ENCODE data around the gene PIGU. TPM values are rescaled to one million over a fixed set of nuclear protein-coding genes. Genes with fewer than 3 reads are reported as not detected.

Gene PIGU
- polyA plus RNA-seq, 1 of the 3 experiments (the other 2 are of a cell fraction), result 40.3 TPM

DNA sequence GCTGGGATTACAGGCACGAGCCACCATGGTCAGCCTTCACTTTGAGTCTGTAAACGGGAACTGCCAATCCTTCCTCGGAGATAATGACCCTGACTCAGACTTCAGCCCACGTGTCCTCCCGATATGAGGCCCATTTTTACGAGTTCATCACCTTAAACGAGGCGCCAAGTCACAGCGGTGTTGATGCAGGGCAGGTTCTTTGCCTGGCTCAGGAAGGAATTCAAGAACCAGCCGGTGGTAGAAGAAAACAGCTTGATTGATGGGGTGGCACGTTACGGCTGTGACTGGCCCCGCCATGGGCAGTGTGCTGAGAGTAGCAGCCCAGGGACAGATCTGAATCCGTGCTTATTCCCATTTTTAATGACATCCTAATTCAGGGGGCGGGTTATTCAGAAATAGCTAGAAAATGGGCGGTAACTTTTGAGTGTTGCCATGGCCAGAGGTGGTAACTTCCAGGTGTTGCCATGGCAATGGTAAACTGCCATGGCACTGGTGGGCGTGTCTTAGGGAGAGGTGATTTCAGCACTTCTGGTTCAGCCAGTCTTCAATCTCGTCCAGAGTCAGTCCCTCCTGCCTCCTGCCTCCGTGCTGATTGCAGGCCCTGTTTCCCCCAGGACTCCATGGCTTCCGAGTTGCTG is 127.5 kb downstream of the PIGU start:
- H3K9ac ChIP-seq, result no peak overlapping the region
- H3K79me2 ChIP-seq (ENCODE audit: insufficient read depth), result no peaks in the 10 kb centered on the region
- POLR2A ChIA-PET, result no interaction called here
- H2AFZ ChIP-seq (ENCODE audit: low read depth), result no peak overlapping the region
- no peaks in the 10 kb centered on the region for H4K20me1 ChIP-seq (ENCODE audit: insufficient read depth)
- CTCF ChIA-PET, result interaction anchor here (1.0 to 1.4 kb wide), 3 partner anchors 10 to 12 kb away, joined by 3 to 4 read pairs (median 3); no protein-coding TSS in a partner anchor
- no peak for DNase-seq
- no peak overlapping the region for H3K4me3 ChIP-seq (ENCODE audit: low read depth in 2 of 2, low read length in 1 of 2)
- 86% methylated on average over 19 of the region's 20 CpGs for WGBS (ENCODE audit: low lambda C conversion rate)
- no peaks in the 10 kb centered on the region for H3K9me3 ChIP-seq
- H3K4me1 ChIP-seq (ENCODE audit: control insufficient read depth in 1 of 2, insufficient read depth in 2 of 2, low read depth in 1 of 2, low read length in 1 of 2), result peaks cover 0 to 3% of the 10 kb centered on the region in 2 experiments; a peak in 1 of 4 replicates
- no peak overlapping the region for H3K27ac ChIP-seq (ENCODE audit: low read depth in 2 of 2, low read length in 1 of 2)
- no peak overlapping the region for H3K4me2 ChIP-seq
- H3K9me2 ChIP-seq, result no peaks in the 10 kb centered on the region
- H3K27me3 ChIP-seq (ENCODE audit: insufficient read depth), result no peaks in the 10 kb centered on the region
- no peaks in the 10 kb centered on the region for H3F3A ChIP-seq (replicated peaks; ENCODE audit: insufficient read depth)
- no peaks in the 10 kb centered on the region for H3K36me3 ChIP-seq (replicated peaks in 1 of 2; ENCODE audit: control insufficient read depth in 1 of 2, insufficient read depth in 2 of 2, low read length in 1 of 2)
- TF ChIP-seq RXRA (IDR thresholded peaks at IDR 0.05; ENCODE audit: borderline replicate concordance, low read depth) (no peak), ELF1 (IDR thresholded peaks at IDR 0.05) (no peak)

DNA sequence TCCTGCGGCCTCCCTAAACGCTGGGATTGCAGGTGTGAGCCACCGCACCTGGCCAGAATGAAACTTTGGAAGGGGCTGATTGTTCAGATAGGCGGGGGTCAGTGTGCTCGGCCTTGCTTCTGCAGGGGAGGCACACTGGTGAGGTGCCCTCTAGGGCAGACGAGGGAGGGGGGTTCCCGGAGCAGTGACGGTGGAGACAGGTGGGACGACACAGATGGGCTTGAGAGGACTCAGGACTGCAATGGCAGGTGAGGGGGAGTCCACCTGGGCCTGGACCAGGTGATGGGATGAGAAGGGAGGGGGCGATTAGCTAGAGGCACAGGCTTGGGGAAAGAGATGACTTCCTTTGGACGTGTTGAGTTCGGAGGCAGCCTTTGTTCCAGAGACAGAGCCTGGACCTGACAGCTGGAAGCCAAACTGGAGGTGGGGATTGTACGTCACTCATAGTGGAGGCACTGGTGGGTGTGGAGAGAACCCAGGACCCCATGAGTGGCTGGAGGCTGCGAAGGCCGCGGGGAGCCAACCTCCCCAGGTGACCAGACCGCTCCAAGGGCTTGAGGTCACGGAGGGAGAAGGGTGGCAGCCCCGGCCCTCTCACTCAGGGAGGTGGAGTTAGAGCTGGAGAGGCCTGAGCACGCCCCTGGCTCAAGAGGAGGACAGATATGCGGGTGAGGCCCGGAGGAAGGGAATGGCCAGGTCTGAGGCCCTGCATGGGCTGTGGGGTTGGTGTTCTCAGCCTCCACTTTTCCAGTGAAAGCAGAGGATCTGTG is 128.9 kb downstream of the PIGU start:
- CTCF ChIA-PET, result interaction anchor here (0.6 to 2.1 kb wide), 4 partner anchors 9 to 235 kb away, joined by 3 to 8 read pairs (median 4); no protein-coding TSS in a partner anchor
- no peaks in the 10 kb centered on the region for H3K27me3 ChIP-seq (ENCODE audit: insufficient read depth)
- POLR2A ChIA-PET, result no interaction called here

More for the DNA sequence above, 128.9 kb downstream of the PIGU start:
- Histone ChIP-seq H3K9me3 (no peaks in the 10 kb centered on the region), H3K79me2 (ENCODE audit: insufficient read depth) (no peaks in the 10 kb centered on the region), H3F3A (replicated peaks; ENCODE audit: insufficient read depth) (no peaks in the 10 kb centered on the region), H4K20me1 (ENCODE audit: insufficient read depth) (no peaks in the 10 kb centered on the region), H3K4me1 (ENCODE audit: control insufficient read depth in 1 of 2, insufficient read depth in 2 of 2, low read depth in 1 of 2, low read length in 1 of 2) (no peaks in the 10 kb centered on the region), H3K4me2 (no peak overlapping the region), H3K9me2 (no peaks in the 10 kb centered on the region), H2AFZ (ENCODE audit: low read depth) (no peak overlapping the region), H3K9ac (no peak overlapping the region), H3K27ac (ENCODE audit: low read depth in 2 of 2, low read length in 1 of 2) (no peak overlapping the region), H3K36me3 (replicated peaks in 1 of 2; ENCODE audit: control insufficient read depth in 1 of 2, insufficient read depth in 2 of 2, low read length in 1 of 2) (no peaks in the 10 kb centered on the region), H3K4me3 (ENCODE audit: low read depth in 2 of 2, low read length in 1 of 2) (no peak overlapping the region)
- DNase-seq, result no peak
- WGBS (ENCODE audit: low lambda C conversion rate), result 92% methylated on average over 20 of the region's 22 CpGs
- no peak for TF ChIP-seq TEAD4 (IDR thresholded peaks at IDR 0.05; ENCODE audit: borderline replicate concordance, insufficient read depth)
- TF ChIP-seq, protein P1, sequence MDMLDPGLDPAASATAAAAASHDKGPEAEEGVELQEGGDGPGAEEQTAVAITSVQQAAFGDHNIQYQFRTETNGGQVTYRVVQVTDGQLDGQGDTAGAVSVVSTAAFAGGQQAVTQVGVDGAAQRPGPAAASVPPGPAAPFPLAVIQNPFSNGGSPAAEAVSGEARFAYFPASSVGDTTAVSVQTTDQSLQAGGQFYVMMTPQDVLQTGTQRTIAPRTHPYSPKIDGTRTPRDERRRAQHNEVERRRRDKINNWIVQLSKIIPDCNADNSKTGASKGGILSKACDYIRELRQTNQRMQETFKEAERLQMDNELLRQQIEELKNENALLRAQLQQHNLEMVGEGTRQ (IDR thresholded peaks at IDR 0.05; ENCODE audit: borderline replicate concordance, low read depth, low read length), result no peak
- TF ChIP-seq RCOR1 (IDR thresholded peaks at IDR 0.05; ENCODE audit: low read length), result no peak
- TF ChIP-seq, protein P2, sequence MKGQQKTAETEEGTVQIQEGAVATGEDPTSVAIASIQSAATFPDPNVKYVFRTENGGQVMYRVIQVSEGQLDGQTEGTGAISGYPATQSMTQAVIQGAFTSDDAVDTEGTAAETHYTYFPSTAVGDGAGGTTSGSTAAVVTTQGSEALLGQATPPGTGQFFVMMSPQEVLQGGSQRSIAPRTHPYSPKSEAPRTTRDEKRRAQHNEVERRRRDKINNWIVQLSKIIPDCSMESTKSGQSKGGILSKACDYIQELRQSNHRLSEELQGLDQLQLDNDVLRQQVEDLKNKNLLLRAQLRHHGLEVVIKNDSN (IDR thresholded peaks at IDR 0.05; ENCODE audit: borderline replicate concordance, low read depth), result no peak
- TF ChIP-seq MEF2A (IDR thresholded peaks at IDR 0.05; ENCODE audit: borderline replicate concordance, low read depth), result no peak
- no peak for TF ChIP-seq YY1 (IDR thresholded peaks at IDR 0.05; ENCODE audit: low read depth)
- no peak for TF ChIP-seq NRF1 (IDR thresholded peaks at IDR 0.05; ENCODE audit: low read depth, low read length)
- TF ChIP-seq GABPA (IDR thresholded peaks at IDR 0.05; ENCODE audit: low read depth), result no peak
- no peak for TF ChIP-seq POLR2AphosphoS5 (IDR thresholded peaks at IDR 0.05; ENCODE audit: low read depth, low read length)
- no peak for TF ChIP-seq EZH2phosphoT487 (IDR thresholded peaks at IDR 0.05; ENCODE audit: borderline replicate concordance, low read depth)
- TF ChIP-seq FOXM1 (IDR thresholded peaks at IDR 0.05; ENCODE audit: low read depth), result no peak
- TF ChIP-seq CHD2 (IDR thresholded peaks at IDR 0.05; ENCODE audit: low read length, partially characterized antibody), result no peak
- TF ChIP-seq, protein P3, sequence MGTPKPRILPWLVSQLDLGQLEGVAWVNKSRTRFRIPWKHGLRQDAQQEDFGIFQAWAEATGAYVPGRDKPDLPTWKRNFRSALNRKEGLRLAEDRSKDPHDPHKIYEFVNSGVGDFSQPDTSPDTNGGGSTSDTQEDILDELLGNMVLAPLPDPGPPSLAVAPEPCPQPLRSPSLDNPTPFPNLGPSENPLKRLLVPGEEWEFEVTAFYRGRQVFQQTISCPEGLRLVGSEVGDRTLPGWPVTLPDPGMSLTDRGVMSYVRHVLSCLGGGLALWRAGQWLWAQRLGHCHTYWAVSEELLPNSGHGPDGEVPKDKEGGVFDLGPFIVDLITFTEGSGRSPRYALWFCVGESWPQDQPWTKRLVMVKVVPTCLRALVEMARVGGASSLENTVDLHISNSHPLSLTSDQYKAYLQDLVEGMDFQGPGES (IDR thresholded peaks at IDR 0.05; ENCODE audit: low read depth, low read length), result no peak
